MG63 (cell line): Measurements from ENCODE around the gene ERBB4. TPM values are rescaled to one million over a fixed set of nuclear protein-coding genes. Genes with fewer than 3 reads are reported as not detected.

Source experiments
- DNase-seq: peaks from one replicate; pipeline ENCODE4 v3.0.0-alpha.2; 2020
- H3K27me3 ChIP-seq: fragments of 250-450 bp; sonication (Bioruptor Pico); 2 replicates; pipeline ENCODE4 v1.5.1; 2020; ENCODE audit warnings: mild to moderate bottlenecking, moderate library complexity
- H3K36me3 ChIP-seq: fragments of 250-450 bp; sonication (Bioruptor Pico); 2 replicates; pipeline ENCODE4 v1.5.1; 2020; ENCODE audit warnings: mild to moderate bottlenecking, moderate library complexity
- H3K4me3 ChIP-seq: fragments of 250-450 bp; sonication (Bioruptor Pico); 2 replicates; pipeline ENCODE4 v1.5.1; 2020; ENCODE audit warnings: mild to moderate bottlenecking, moderate library complexity
- H3K9me3 ChIP-seq: fragments of 250-450 bp; sonication (Bioruptor Pico); 2 replicates; pipeline ENCODE4 v1.5.1; 2020; ENCODE audit warnings: mild to moderate bottlenecking, moderate library complexity
- total RNA-seq: library from RNA; depleted of rRNA; stranded (reverse); fragments of >200 nt; shearing (Covaris generic); gene quantifications from 2 replicates; pipeline ENCODE4 v1.2.3, GENCODE V29; 2014; ENCODE audit warnings: low replicate concordance

Gene ERBB4
- total RNA-seq, 1 experiment from 2014 or later, result 0.07 TPM

GRCh38 chr2:211513446-211513845 lies 1025.2 kb downstream of the ERBB4 start:
- no peak for DNase-seq
- H3K4me3 ChIP-seq, result no peak overlapping the region

GRCh38 chr2:211512806-211513205 lies 1025.8 kb downstream of the ERBB4 start:
- no peaks in the 10 kb centered on the region for H3K27me3 ChIP-seq
- DNase-seq, result no peak
- no peaks in the 10 kb centered on the region for H3K36me3 ChIP-seq
- H3K4me3 ChIP-seq, result no peak overlapping the region
- H3K9me3 ChIP-seq, result no peaks in the 10 kb centered on the region

More at GRCh38 chr2:211513446-211513845, 1025.2 kb downstream of the ERBB4 start:
- H3K27me3 ChIP-seq, result no peaks in the 10 kb centered on the region
- no peaks in the 10 kb centered on the region for H3K9me3 ChIP-seq
- no peaks in the 10 kb centered on the region for H3K36me3 ChIP-seq

- H3K27me3 ChIP-seq, result no peaks in the 10 kb centered on the region
- no peak overlapping the region for H3K4me3 ChIP-seq
- DNase-seq, result no peak
- no peaks in the 10 kb centered on the region for H3K36me3 ChIP-seq
- H3K9me3 ChIP-seq, result no peaks in the 10 kb centered on the region
Observed at GRCh38 chr2:211503856-211504255, 1034.7 kb downstream of the ERBB4 start.

- H3K4me3 ChIP-seq, result no peak overlapping the region
- H3K36me3 ChIP-seq, result no peaks in the 10 kb centered on the region
- H3K9me3 ChIP-seq, result no peaks in the 10 kb centered on the region
- DNase-seq, result no peak
- H3K27me3 ChIP-seq, result no peaks in the 10 kb centered on the region
Observed at GRCh38 chr2:211503198-211503597, 1035.4 kb downstream of the ERBB4 start.

GRCh38 chr2:211498551-211499205 lies 1039.9 kb downstream of the ERBB4 start:
- Histone ChIP-seq H3K36me3 (no peaks in the 10 kb centered on the region), H3K9me3 (no peaks in the 10 kb centered on the region), H3K4me3 (no peak overlapping the region), H3K27me3 (no peaks in the 10 kb centered on the region)
- DNase-seq, result no peak

- H3K9me3 ChIP-seq, result no peaks in the 10 kb centered on the region
- no peaks in the 10 kb centered on the region for H3K27me3 ChIP-seq
Observed at GRCh38 chr2:211495339-211495738, 1043.3 kb downstream of the ERBB4 start.

GRCh38 chr2:211494536-211494935 lies 1044.1 kb downstream of the ERBB4 start:
- no peak for DNase-seq
- no peaks in the 10 kb centered on the region for H3K36me3 ChIP-seq
- H3K4me3 ChIP-seq, result no peak overlapping the region
- H3K9me3 ChIP-seq, result no peaks in the 10 kb centered on the region
- no peaks in the 10 kb centered on the region for H3K27me3 ChIP-seq

More at GRCh38 chr2:211495339-211495738, 1043.3 kb downstream of the ERBB4 start:
- H3K36me3 ChIP-seq, result no peaks in the 10 kb centered on the region
- no peak for DNase-seq
- H3K4me3 ChIP-seq, result no peak overlapping the region

- Histone ChIP-seq H3K9me3 (no peaks in the 10 kb centered on the region), H3K36me3 (no peaks in the 10 kb centered on the region), H3K4me3 (no peak overlapping the region), H3K27me3 (no peaks in the 10 kb centered on the region)
- DNase-seq, result no peak
Observed at GRCh38 chr2:211494085-211494484, 1044.5 kb downstream of the ERBB4 start.

GRCh38 chr2:211487733-211488132 lies 1050.9 kb downstream of the ERBB4 start:
- Histone ChIP-seq H3K36me3 (no peaks in the 10 kb centered on the region), H3K9me3 (no peaks in the 10 kb centered on the region)
- no peak for DNase-seq

GRCh38 chr2:211479536-211480150 lies 1059.0 kb downstream of the ERBB4 start:
- Histone ChIP-seq H3K27me3 (no peaks in the 10 kb centered on the region), H3K4me3 (no peak overlapping the region), H3K36me3 (no peaks in the 10 kb centered on the region), H3K9me3 (no peaks in the 10 kb centered on the region)
- DNase-seq, result no peak

More at GRCh38 chr2:211487733-211488132, 1050.9 kb downstream of the ERBB4 start:
- H3K27me3 ChIP-seq, result no peaks in the 10 kb centered on the region
- no peak overlapping the region for H3K4me3 ChIP-seq

- no peak for DNase-seq
- no peaks in the 10 kb centered on the region for H3K36me3 ChIP-seq
- no peaks in the 10 kb centered on the region for H3K9me3 ChIP-seq
- H3K4me3 ChIP-seq, result no peak overlapping the region
- H3K27me3 ChIP-seq, result no peaks in the 10 kb centered on the region
Observed at GRCh38 chr2:211477537-211478275, 1060.9 kb downstream of the ERBB4 start.

GRCh38 chr2:211473116-211473515 lies 1065.5 kb downstream of the ERBB4 start:
- DNase-seq, result no peak
- Histone ChIP-seq H3K27me3 (no peaks in the 10 kb centered on the region), H3K4me3 (no peak overlapping the region), H3K36me3 (no peaks in the 10 kb centered on the region), H3K9me3 (no peaks in the 10 kb centered on the region)

GRCh38 chr2:211469664-211470059 lies 1068.9 kb downstream of the ERBB4 start:
- Histone ChIP-seq H3K36me3 (no peaks in the 10 kb centered on the region), H3K9me3 (no peaks in the 10 kb centered on the region), H3K4me3 (no peak overlapping the region), H3K27me3 (no peaks in the 10 kb centered on the region)
- DNase-seq, result no peak

GRCh38 chr2:211468877-211469663 lies 1069.5 kb downstream of the ERBB4 start:
- no peaks in the 10 kb centered on the region for H3K27me3 ChIP-seq
- no peaks in the 10 kb centered on the region for H3K36me3 ChIP-seq
- H3K9me3 ChIP-seq, result no peaks in the 10 kb centered on the region
- no peak for DNase-seq
- H3K4me3 ChIP-seq, result no peak overlapping the region

- no peaks in the 10 kb centered on the region for H3K27me3 ChIP-seq
- H3K4me3 ChIP-seq, result no peak overlapping the region
- H3K9me3 ChIP-seq, result no peaks in the 10 kb centered on the region
- DNase-seq, result no peak
- no peaks in the 10 kb centered on the region for H3K36me3 ChIP-seq
Observed at GRCh38 chr2:211468217-211468616, 1070.4 kb downstream of the ERBB4 start.

GRCh38 chr2:211463397-211463796 lies 1075.2 kb downstream of the ERBB4 start:
- DNase-seq, result no peak
- Histone ChIP-seq H3K4me3 (no peak overlapping the region), H3K9me3 (no peaks in the 10 kb centered on the region), H3K27me3 (no peaks in the 10 kb centered on the region), H3K36me3 (no peaks in the 10 kb centered on the region)

GRCh38 chr2:211458974-211459373 lies 1079.6 kb downstream of the ERBB4 start:
- no peak for DNase-seq
- Histone ChIP-seq H3K27me3 (no peaks in the 10 kb centered on the region), H3K9me3 (no peaks in the 10 kb centered on the region), H3K36me3 (no peaks in the 10 kb centered on the region), H3K4me3 (no peak overlapping the region)
